HL-60 (cell line): ENCODE data around the gene MAPRE2.

Experiments
- DNase-seq, 2 experiments: peaks; one replicate each; pipeline ENCODE4 v3.0.0-alpha.2; 2010 to 2020; ENCODE audit warnings: low read depth in 1 of 2, low spot score in 1 of 2
- H3K27ac ChIP-seq: fragments of 250-450 bp; sonication (Bioruptor Pico); replicated peaks from 2 replicates; pipeline ENCODE4 v1.5.1; 2020; ENCODE audit warnings: mild to moderate bottlenecking, moderate library complexity
- H3K27me3 ChIP-seq: fragments of 250-450 bp; sonication (Bioruptor Pico); 2 replicates; pipeline ENCODE4 v1.5.1; 2021; ENCODE audit warnings: mild to moderate bottlenecking, moderate library complexity; ENCODE audit not compliant: insufficient read depth, poor library complexity, severe bottlenecking
- H3K4me3 ChIP-seq: replicated peaks from 2 replicates; pipeline ENCODE4 v1.5.1; 2011; ENCODE audit warnings: mild to moderate bottlenecking, control low read depth, low read length; ENCODE audit not compliant: insufficient read depth
- GABPA ChIP-seq: IDR thresholded peaks from 2 replicates; pipeline ENCODE4 v1.6.1; 2012; ENCODE audit warnings: low read depth
- POLR2AphosphoS5 ChIP-seq: IDR thresholded peaks from 2 replicates; pipeline ENCODE4 v1.6.1; 2012; ENCODE audit warnings: low read depth
- SPI1 ChIP-seq: IDR thresholded peaks from 2 replicates; pipeline ENCODE4 v1.6.1; 2012; ENCODE audit warnings: low read depth, mild to moderate bottlenecking, borderline replicate concordance
- TF ChIP-seq, protein P1 (sequence below): IDR thresholded peaks from one replicate; pipeline ENCODE4 v1.5.1; 2011; ENCODE audit warnings: low read length, control low read depth, inconsistent platforms; ENCODE audit not compliant: insufficient read depth
- TF ChIP-seq, protein P2 (sequence below): IDR thresholded peaks from 2 replicates; pipeline ENCODE4 v1.6.1; 2012; ENCODE audit warnings: low read depth; ENCODE audit not compliant: insufficient replicate concordance

Gene MAPRE2

DNA sequence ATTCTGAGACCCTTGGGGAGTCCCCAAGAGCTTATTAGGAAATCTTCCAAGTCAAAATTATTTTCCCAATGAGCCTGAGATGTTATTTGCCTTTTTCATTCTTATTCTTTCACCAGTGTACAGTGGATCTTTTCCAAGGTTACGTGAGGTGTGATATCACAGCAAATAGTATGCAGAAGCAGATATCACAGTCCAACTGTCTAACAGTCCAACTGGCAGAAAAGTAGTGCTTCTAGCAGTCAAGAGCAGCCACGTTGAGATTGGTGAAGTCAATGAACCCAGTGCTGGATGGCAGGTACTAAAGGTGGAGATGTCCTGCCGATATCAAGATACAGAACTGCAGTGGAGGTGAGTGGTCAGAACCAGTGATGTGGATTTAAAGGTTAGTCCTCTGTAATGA is 120.7 kb downstream of the MAPRE2 start:
- TF ChIP-seq, protein P1, sequence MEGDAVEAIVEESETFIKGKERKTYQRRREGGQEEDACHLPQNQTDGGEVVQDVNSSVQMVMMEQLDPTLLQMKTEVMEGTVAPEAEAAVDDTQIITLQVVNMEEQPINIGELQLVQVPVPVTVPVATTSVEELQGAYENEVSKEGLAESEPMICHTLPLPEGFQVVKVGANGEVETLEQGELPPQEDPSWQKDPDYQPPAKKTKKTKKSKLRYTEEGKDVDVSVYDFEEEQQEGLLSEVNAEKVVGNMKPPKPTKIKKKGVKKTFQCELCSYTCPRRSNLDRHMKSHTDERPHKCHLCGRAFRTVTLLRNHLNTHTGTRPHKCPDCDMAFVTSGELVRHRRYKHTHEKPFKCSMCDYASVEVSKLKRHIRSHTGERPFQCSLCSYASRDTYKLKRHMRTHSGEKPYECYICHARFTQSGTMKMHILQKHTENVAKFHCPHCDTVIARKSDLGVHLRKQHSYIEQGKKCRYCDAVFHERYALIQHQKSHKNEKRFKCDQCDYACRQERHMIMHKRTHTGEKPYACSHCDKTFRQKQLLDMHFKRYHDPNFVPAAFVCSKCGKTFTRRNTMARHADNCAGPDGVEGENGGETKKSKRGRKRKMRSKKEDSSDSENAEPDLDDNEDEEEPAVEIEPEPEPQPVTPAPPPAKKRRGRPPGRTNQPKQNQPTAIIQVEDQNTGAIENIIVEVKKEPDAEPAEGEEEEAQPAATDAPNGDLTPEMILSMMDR, result no peak
- no peak for TF ChIP-seq POLR2AphosphoS5
- TF ChIP-seq SPI1, result no peak
- TF ChIP-seq, protein P2, sequence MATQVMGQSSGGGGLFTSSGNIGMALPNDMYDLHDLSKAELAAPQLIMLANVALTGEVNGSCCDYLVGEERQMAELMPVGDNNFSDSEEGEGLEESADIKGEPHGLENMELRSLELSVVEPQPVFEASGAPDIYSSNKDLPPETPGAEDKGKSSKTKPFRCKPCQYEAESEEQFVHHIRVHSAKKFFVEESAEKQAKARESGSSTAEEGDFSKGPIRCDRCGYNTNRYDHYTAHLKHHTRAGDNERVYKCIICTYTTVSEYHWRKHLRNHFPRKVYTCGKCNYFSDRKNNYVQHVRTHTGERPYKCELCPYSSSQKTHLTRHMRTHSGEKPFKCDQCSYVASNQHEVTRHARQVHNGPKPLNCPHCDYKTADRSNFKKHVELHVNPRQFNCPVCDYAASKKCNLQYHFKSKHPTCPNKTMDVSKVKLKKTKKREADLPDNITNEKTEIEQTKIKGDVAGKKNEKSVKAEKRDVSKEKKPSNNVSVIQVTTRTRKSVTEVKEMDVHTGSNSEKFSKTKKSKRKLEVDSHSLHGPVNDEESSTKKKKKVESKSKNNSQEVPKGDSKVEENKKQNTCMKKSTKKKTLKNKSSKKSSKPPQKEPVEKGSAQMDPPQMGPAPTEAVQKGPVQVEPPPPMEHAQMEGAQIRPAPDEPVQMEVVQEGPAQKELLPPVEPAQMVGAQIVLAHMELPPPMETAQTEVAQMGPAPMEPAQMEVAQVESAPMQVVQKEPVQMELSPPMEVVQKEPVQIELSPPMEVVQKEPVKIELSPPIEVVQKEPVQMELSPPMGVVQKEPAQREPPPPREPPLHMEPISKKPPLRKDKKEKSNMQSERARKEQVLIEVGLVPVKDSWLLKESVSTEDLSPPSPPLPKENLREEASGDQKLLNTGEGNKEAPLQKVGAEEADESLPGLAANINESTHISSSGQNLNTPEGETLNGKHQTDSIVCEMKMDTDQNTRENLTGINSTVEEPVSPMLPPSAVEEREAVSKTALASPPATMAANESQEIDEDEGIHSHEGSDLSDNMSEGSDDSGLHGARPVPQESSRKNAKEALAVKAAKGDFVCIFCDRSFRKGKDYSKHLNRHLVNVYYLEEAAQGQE, result no peak
- TF ChIP-seq GABPA, result no peak
- no peak for DNase-seq
- Histone ChIP-seq H3K27ac (no peak overlapping the region), H3K27me3 (no peaks in the 10 kb centered on the region), H3K4me3 (no peak overlapping the region)

DNA sequence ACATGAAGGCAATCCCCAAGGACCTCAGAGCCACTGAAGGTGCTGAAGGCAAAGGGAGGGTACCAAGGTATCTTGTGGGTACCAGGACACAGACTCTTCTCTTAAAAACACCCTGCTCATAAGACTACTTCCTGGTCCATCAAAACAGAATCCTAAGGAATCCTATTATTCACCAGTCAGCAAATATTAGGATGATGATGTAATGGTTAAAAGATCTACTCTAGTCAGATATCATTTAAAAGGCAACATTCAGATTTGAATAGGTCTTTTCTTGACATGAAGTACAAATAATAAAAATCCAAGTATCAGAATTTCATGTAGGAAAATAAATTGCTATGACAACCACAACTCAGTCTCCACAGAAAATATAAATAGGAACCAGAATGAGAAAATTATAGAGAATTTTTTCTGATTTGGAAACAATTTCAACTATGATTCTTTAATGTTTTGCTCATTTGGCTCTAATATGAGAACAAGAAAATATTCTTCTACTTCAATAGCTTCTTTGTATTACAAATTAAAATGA is 121.9 kb downstream of the MAPRE2 start:
- Histone ChIP-seq H3K27ac (no peak overlapping the region), H3K4me3 (no peak overlapping the region), H3K27me3 (no peaks in the 10 kb centered on the region)
- DNase-seq, result no peak
- TF ChIP-seq POLR2AphosphoS5 (no peak), GABPA (no peak), SPI1 (no peak)
- TF ChIP-seq, protein P1, result no peak
- TF ChIP-seq, protein P2, result no peak

DNA sequence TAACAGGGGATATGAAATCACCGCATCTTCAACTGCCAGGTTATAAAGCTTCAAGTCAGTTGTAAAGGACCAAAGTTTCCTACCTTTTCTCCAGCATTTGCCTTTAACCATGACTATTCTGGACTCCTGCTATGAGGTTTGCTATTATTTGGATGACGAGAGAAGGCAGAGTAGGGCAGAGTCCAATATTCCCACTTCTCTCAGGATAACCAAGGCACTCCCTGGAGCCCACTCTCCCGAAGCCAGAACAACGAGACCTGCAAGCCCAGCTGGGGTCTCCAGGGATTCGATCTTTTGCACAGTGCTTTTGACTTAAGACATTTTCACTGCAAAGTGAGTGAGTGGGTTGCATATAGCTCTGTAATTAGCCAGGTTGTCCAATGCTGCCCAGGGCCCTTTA is 122.5 kb downstream of the MAPRE2 start:
- no peak overlapping the region for H3K27ac ChIP-seq
- no peaks in the 10 kb centered on the region for H3K27me3 ChIP-seq
- TF ChIP-seq, protein P1, result no peak
- TF ChIP-seq POLR2AphosphoS5 (no peak), SPI1 (no peak), GABPA (no peak)
- TF ChIP-seq, protein P2, result no peak
- no peak for DNase-seq
- H3K4me3 ChIP-seq, result no peak overlapping the region
